Jurkat, Clone E6-1 (cell line): ENCODE measurements around the gene PSMD2.

ENCODE experiments used
- DNase-seq: peaks from one replicate; pipeline ENCODE4 v3.0.0-alpha.2; 2011; ENCODE audit warnings: low read depth, low spot score
- H3K4me3 ChIP-seq: 2 replicates; pipeline ENCODE4 v1.5.1; 2011; ENCODE audit warnings: mild to moderate bottlenecking, low read length, control low read depth, moderate library complexity

PSMD2 gene

GRCh38 chr3:184314363-184314699, 15.3 kb downstream of the PSMD2 start, which contains the start of gene EIF4G1:
Gene EIF4G1 (plus strand): TSS chr3:184314606. CDS start chr3:184315797, 1,191 bp downstream.
- peak; percentile 85 for DNase-seq
- H3K4me3 ChIP-seq, result peak within 1 kb of the TSS; percentile 87

- no peak for DNase-seq
- H3K4me3 ChIP-seq, result peak overlapping the region; percentile 87
These were observed 15.9 kb downstream of the PSMD2 start for GRCh38 chr3:184314700-184315542.

GRCh38 chr3:184315543-184315867, 16.5 kb downstream of the PSMD2 start:
- DNase-seq, result no peak
- H3K4me3 ChIP-seq, result peak overlapping the region; percentile 87

GRCh38 chr3:184315871-184316661, 17.0 kb downstream of the PSMD2 start:
- peak overlapping the region; percentile 87 for H3K4me3 ChIP-seq
- no peak for DNase-seq

GRCh38 chr3:184316792-184317191, 17.8 kb downstream of the PSMD2 start:
- DNase-seq, result no peak
- no peak overlapping the region for H3K4me3 ChIP-seq

- no peak overlapping the region for H3K4me3 ChIP-seq
These were observed 18.2 kb downstream of the PSMD2 start for GRCh38 chr3:184317201-184317600.

GRCh38 chr3:184320104-184320445, 21.0 kb downstream of the PSMD2 start:
- no peak overlapping the region for H3K4me3 ChIP-seq
- DNase-seq, result no peak

More at GRCh38 chr3:184317201-184317600, 18.2 kb downstream of the PSMD2 start:
- no peak for DNase-seq

GRCh38 chr3:184321666-184322065, 22.6 kb downstream of the PSMD2 start:
- DNase-seq, result no peak
- H3K4me3 ChIP-seq, result no peak overlapping the region

GRCh38 chr3:184322731-184323487, 23.9 kb downstream of the PSMD2 start:
- no peak for DNase-seq
- H3K4me3 ChIP-seq, result no peak overlapping the region

GRCh38 chr3:184323696-184324095, 24.7 kb downstream of the PSMD2 start:
- DNase-seq, result no peak
- H3K4me3 ChIP-seq, result no peak overlapping the region

GRCh38 chr3:184325269-184325668, 26.2 kb downstream of the PSMD2 start:
- DNase-seq, result no peak
- H3K4me3 ChIP-seq, result no peak overlapping the region

- DNase-seq, result no peak
- H3K4me3 ChIP-seq, result no peak overlapping the region
These were observed 26.8 kb downstream of the PSMD2 start for GRCh38 chr3:184325715-184326369.

- no peak for DNase-seq
- H3K4me3 ChIP-seq, result no peak overlapping the region
These were observed 28.1 kb downstream of the PSMD2 start for GRCh38 chr3:184327171-184327570.

- no peak for DNase-seq
- H3K4me3 ChIP-seq, result no peak overlapping the region
These were observed 29.5 kb downstream of the PSMD2 start for GRCh38 chr3:184328516-184328915.

- DNase-seq, result no peak
- no peak overlapping the region for H3K4me3 ChIP-seq
These were observed 33.5 kb downstream of the PSMD2 start for GRCh38 chr3:184332370-184333090.

- H3K4me3 ChIP-seq, result no peak overlapping the region
- DNase-seq, result no peak
These were observed 34.1 kb downstream of the PSMD2 start for GRCh38 chr3:184333190-184333589.

GRCh38 chr3:184333700-184334099, 34.7 kb downstream of the PSMD2 start:
- no peak for DNase-seq
- no peak overlapping the region for H3K4me3 ChIP-seq

GRCh38 chr3:184334470-184335158, 35.6 kb downstream of the PSMD2 start:
- DNase-seq, result no peak
- no peak overlapping the region for H3K4me3 ChIP-seq
